HG02885 (cell line): ENCODE data around the gene ROM1.
"Not testable (repeated sequence)": the region's sequence is repeated elsewhere in the genome, so short reads cannot be mapped to it uniquely, and the experiment has no call there.

Experiments used
- ATAC-seq: cut with Tn5 transposase; IDR thresholded peaks from one replicate; pipeline ENCODE4 v1.9.1; 2021; ENCODE audit warnings: mild to moderate bottlenecking; ENCODE audit not compliant: unreplicated experiment, poor library complexity

ROM1 gene

GRCh38 chr11:62647609-62648005, 34.5 kb downstream of the ROM1 start:
- ATAC-seq = no peak

- no peak for ATAC-seq
These were observed 35.3 kb downstream of the ROM1 start for GRCh38 chr11:62648185-62648966.

- no peak for ATAC-seq
These were observed 35.9 kb downstream of the ROM1 start for GRCh38 chr11:62648967-62649364.

GRCh38 chr11:62649486-62649885, 36.4 kb downstream of the ROM1 start:
- no peak for ATAC-seq

GRCh38 chr11:62650283-62650682, 37.2 kb downstream of the ROM1 start:
- ATAC-seq = not testable (repeated sequence)

GRCh38 chr11:62652161-62653006, 39.3 kb downstream of the ROM1 start:
- no peak for ATAC-seq

- ATAC-seq = no peak
These were observed 41.2 kb downstream of the ROM1 start for GRCh38 chr11:62654297-62654696.

- ATAC-seq = no peak
These were observed 43.9 kb downstream of the ROM1 start for GRCh38 chr11:62656796-62657429.

- peak; percentile 24 for ATAC-seq
These were observed 51.5 kb downstream of the ROM1 start for GRCh38 chr11:62664405-62665074.
